ENCODE data around the gene CCDC28A. TPM values are rescaled to one million over a fixed set of nuclear protein-coding genes. Genes with fewer than 3 reads are reported as not detected.

Gene CCDC28A
- total and polyA plus RNA-seq, 2 of the 4 experiments (the other 2 are of a cell fraction) = 6.8 to 8.0 TPM

- H4K20me1 ChIP-seq (ENCODE audit: insufficient read depth, low read length) = no peaks in the 10 kb centered on the region
- H3K4me1 ChIP-seq (ENCODE audit: control insufficient read depth, insufficient read depth, low read length) = no peaks in the 10 kb centered on the region
- intact Hi-C loops (cut with micrococcal nuclease) = no loop called here
- no peak overlapping the region for H3K9ac ChIP-seq (ENCODE audit: low read depth, low read length)
- dilution Hi-C loops (cut with HindIII; ENCODE audit: low sequenced_read_pairs, unreplicated experiment) = no loop called here
- H3K9me3 ChIP-seq (ENCODE audit: control insufficient read depth, insufficient read depth, low read length) = no peaks in the 10 kb centered on the region
- H2BK15ac ChIP-seq (ENCODE audit: low read depth, low read length) = no peak overlapping the region
- H3K27me3 ChIP-seq (ENCODE audit: control insufficient read depth, insufficient read depth, low read length) = peaks cover 2% of the 10 kb centered on the region
- no peak overlapping the region for H3K18ac ChIP-seq (ENCODE audit: low read depth, low read length)
- no peak overlapping the region for H2AFZ ChIP-seq (replicated peaks; ENCODE audit: low read length, poor library complexity)
- no peaks in the 10 kb centered on the region for H3K9me1 ChIP-seq (ENCODE audit: insufficient read depth, low read length)
- H3K14ac ChIP-seq (replicated peaks; ENCODE audit: low read depth, low read length) = no peak overlapping the region
- no peak overlapping the region for H2BK20ac ChIP-seq (ENCODE audit: low read depth, low read length)
- CTCF ChIA-PET = interaction anchor here (0.6 to 1.1 kb wide), 2 partner anchors 9 to 130 kb away, joined by 5 to 8 read pairs; no protein-coding TSS in a partner anchor
- H3K23ac ChIP-seq (ENCODE audit: low read depth, low read length) = no peak overlapping the region
- no peak overlapping the region for H4K5ac ChIP-seq (ENCODE audit: low read depth, low read length)
- H3K4me3 ChIP-seq (ENCODE audit: insufficient read depth, low read depth, low read length) = no peak overlapping the region
- no peak overlapping the region for H3K27ac ChIP-seq (ENCODE audit: insufficient read depth, low read length)
- no peak overlapping the region for H2BK5ac ChIP-seq (ENCODE audit: low read depth, low read length, poor library complexity, severe bottlenecking)
- no peak overlapping the region for H3K56ac ChIP-seq (ENCODE audit: extremely low read depth, insufficient read depth, low read length)
- no peak overlapping the region for H2AK9ac ChIP-seq (replicated peaks; ENCODE audit: low read depth, low read length, poor library complexity)
- H3K79me1 ChIP-seq (ENCODE audit: low read depth in 1 of 2, low read length in 2 of 2) = no peaks in the 10 kb centered on the region
- no peak overlapping the region for H3K4me2 ChIP-seq (ENCODE audit: low read depth, low read length)
- WGBS, 2 experiments (ENCODE audit: extremely low coverage in 2 of 2, insufficient read length in 1 of 2) = no CpG with 5 or more reads among the region's 2 CpGs
- DNase-seq = no peak
- POLR2A ChIA-PET (ENCODE audit: unreplicated experiment) = no interaction called here
- no peak for ATAC-seq (ENCODE audit: low read depth)
- no peak overlapping the region for H2BK120ac ChIP-seq (ENCODE audit: low read depth, low read length)
- TF ChIP-seq SMC3 (IDR thresholded peaks at IDR 0.05; ENCODE audit: low read depth, low read length) = no peak
- no peak for TF ChIP-seq CHD1 (IDR thresholded peaks at IDR 0.05; ENCODE audit: low read depth, low read length)
- no peak for TF ChIP-seq RAD21 (IDR thresholded peaks at IDR 0.05; ENCODE audit: low read length)
- no peak for TF ChIP-seq RCOR1 (IDR thresholded peaks at IDR 0.05; ENCODE audit: insufficient replicate concordance, low read length)
- TF ChIP-seq NFE2L2 (IDR thresholded peaks at IDR 0.05; ENCODE audit: low read depth, low read length) = no peak
- TF ChIP-seq ELK1 (IDR thresholded peaks at IDR 0.05; ENCODE audit: borderline replicate concordance, low read depth, low read length) = no peak
- no peak for TF ChIP-seq POLR2A (IDR thresholded peaks at IDR 0.05; ENCODE audit: low read depth, low read length)
- TF ChIP-seq BHLHE40 (IDR thresholded peaks at IDR 0.05; ENCODE audit: low read depth, low read length) = no peak
- TF ChIP-seq CEBPB (IDR thresholded peaks at IDR 0.05; ENCODE audit: low read depth, low read length) = no peak
- no peak for TF ChIP-seq MAFK (IDR thresholded peaks at IDR 0.05; ENCODE audit: low read depth, low read length)
- TF ChIP-seq RFX5 (IDR thresholded peaks at IDR 0.05; ENCODE audit: low read depth, low read length) = no peak
- no peak for TF ChIP-seq MAZ (IDR thresholded peaks at IDR 0.05; ENCODE audit: borderline replicate concordance, low read depth, low read length)
- no peak for TF ChIP-seq CTCF (conservative IDR thresholded peaks at IDR 0.05; ENCODE audit: low read depth, low read length)
- H4K8ac ChIP-seq (ENCODE audit: low read depth in 2 of 2, low read length in 2 of 2) = no peak overlapping the region
- H2AK5ac ChIP-seq (ENCODE audit: low read depth, low read length) = no peak overlapping the region
- no peak overlapping the region for H4K91ac ChIP-seq (ENCODE audit: insufficient read depth, low read depth, low read length)
- no peaks in the 10 kb centered on the region for H3K36me3 ChIP-seq (ENCODE audit: control insufficient read depth, insufficient read depth, low read length)
- BruUV-seq (replicated peaks) = no TSS peak
- H3K4ac ChIP-seq (ENCODE audit: low read depth, low read length) = no peak overlapping the region
- in situ Hi-C loops (cut with MboI; ENCODE audit: low sequenced_read_pairs) = no loop called here
Measured at GRCh38 chr6:138803331-138803730, 29.8 kb downstream of the CCDC28A start.
